NCI-H2171 treated with DMSO at 0.1 percent for 48 hours (cell line): ENCODE results near the gene BTBD7.

Experiments used
- DNase-seq: peaks from one replicate; lab custom pipeline; 2025; lab: John Stamatoyannopoulos, UW

BTBD7 gene

DNA sequence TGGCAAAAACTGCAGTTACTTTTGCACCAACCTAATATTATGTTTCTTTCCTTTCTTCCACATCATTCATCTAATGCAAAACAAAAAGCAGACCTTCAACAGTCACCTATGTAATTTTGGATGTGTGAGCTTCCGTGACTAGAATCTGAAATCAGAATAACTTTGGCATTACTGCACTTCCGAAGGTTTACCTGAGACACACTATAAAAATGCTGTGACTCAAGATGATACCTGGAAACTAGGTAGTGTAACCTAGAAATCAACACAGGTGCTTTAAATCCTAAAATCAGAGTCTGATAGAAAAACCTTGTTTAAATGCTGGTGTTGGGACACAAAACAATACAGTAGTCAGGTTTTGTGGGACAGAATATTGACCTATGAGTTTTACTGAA lies 2.2 kb downstream of the BTBD7 start:
- no peak for DNase-seq

DNA sequence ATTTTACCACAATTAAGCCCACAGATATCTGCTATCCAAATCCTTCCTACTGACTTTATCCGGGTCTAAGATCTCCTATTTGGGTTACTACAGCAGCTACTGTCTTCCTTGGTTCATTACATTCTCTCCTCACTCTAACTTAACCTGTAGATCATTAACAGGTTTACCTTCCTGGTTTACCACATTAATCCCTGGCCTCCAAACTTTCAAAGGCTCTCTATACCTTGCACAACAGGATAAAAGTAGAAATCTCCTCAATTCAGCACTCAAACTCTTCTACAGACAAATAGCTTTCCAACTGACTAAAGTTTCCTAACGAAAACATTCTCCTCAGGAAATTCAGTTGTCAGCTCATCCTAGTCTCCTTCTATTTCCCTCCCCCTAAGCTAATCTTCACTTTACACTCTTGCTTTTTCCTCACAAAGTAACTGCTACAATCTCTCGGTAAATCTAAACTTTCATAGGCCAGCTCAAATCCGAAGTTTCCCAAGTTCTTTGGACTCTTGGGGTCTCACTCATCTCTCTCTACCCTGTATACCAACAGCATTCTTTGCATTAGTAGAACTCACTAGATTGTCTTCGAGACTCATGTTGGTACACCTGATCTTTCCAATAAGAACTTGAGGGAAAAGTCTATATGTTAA lies 2.7 kb downstream of the BTBD7 start:
- no peak for DNase-seq

DNA sequence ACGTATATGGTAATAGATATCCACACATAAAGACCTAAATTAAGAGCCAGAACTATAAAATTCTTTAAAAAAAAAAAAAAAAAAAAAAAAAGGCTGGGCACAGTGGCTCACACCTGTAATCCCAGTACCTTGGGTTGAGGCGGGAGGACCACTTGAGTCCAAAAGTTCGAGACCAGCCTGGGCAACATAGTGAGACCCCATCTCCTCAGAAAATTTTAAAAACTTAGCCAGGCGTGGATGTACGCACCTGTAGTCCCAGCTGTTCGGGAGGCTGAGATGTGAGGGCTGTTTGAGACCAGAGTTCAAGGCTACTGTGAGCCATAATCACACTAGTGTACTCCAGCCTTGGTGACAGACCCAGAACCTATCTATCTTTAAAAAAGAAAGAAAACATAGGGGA lies 4.3 kb downstream of the BTBD7 start:
- no peak for DNase-seq

DNA sequence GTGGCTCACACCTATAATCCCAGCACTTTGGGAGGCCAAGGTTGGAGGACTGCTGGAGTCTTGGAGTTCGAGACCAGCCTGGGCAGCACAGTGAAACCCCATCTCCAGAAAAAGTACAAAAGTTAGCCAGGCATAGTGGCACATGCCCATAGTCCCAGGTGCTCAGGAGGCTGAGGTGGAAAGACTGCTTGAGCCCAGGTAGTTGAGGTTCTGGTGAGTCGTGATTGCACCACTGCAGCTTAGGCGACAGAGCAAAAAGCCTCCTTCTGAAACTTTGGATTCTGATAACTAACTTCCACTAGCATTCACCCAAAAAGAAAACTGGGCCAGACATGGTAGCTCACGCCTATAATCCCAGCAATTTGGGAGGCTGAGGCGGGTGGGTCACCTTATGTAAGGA lies 6.6 kb downstream of the BTBD7 start:
- no peak for DNase-seq

DNA sequence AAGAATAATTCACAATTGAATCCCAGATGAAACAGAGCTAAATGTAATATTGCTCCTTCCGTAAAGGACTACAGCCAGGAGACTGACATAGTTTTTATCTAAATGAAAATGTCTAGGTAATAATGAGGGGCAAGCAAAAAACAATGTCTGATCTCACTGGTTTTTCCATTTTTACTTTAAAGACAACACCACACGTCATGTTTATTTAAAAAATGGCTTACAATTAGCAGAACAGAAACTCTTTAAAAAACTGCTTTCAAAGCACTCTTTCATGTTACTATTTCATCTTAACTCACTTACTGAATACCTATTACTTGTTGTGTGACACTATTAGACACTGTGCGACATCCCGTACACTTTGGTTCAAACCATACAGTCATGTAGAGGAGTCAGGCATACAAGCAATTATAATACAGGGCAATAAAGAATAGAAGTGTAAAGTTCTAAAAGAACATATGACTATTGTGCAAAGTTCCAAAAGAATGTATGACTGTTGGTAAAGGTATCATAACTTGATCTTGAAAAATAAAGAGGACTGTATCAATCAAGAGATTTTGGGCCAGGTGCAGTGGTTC lies 9.1 kb downstream of the BTBD7 start:
- no peak for DNase-seq

DNA sequence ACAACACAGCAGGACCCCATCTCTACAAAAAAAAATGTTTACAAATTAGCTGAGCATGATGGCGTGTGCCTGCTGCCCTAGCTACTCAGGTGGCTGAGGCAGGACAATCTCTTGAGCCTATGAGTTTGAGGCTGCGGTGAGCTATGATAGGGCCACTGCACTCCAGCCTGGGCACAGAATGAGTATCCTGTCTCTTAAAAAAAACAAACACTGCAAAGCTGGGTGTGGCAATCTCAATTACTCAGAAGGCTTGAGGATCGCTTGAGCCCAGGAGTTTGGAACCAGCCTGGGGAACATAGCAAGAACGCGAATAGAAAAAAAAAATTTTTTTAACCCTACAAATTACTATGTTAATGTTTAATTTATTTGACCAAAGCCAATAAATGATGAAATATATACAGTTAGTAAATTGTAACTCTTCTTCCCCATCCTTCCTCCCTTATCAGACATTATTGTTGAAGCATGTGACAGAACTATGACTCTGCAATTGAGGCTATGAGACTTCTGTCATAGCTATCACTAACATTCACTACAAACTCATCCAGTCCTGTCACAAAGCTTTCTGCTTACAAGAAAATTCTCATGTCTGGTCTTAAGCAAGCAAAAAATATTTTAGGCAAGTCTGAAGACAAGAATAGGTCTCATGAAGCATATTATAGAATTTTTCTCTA lies 9.8 kb downstream of the BTBD7 start:
- no peak for DNase-seq

DNA sequence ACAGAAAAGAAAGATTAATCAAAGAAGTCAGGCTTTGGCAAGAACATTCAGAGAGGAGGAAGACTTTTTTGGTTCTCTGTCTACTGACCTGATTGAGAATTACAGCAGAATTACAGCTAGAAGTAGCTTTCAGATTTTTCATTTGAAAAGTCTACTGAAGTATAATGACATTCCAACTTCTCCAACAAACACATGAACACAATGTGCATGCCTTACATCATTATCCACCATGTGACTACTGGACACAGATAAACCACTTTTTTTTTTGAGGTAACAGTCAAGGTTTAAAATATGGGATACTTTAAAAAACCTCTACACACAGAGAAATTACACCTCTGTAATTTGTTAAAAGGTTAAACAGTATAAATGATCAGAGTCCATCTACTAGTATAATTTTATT lies 12.3 kb downstream of the BTBD7 start:
- no peak for DNase-seq

DNA sequence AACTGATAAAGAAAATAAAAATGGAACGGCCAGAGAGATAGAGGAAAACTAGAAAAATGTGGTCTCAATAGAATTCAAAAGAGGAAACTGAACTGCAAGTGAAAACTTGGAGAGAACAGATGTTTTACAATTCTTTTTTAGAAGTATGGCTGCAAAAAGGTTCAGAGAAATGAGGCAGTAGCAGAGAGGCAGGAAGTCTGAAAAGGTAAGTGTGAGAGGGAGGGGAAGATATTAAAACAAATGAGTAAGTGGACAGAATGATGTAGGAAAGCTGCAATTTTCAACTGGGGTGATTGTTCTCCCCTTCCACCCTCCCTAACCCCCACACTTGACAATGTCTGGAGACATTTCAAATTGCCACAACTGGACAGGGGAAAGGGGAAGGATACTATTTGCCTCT lies 12.9 kb downstream of the BTBD7 start:
- DNase-seq, result no peak

DNA sequence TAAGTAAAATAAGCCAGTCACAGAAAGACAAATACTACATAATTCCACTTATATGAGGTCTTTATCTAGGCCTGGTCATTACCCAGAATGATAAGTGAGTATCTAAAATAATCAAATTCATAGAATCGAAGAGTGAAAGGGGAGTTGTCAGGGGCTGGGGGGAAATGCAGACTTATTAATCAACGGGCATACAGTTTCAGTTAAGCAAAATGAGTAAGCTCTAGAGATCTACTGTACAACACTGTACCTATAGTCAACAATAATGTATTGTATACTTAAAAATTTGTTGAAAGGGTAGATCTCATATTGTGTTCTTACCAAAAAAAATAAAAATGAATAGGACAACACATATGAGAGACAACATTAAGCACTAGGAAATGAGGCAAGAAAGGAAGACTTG lies 13.3 kb downstream of the BTBD7 start:
- DNase-seq, result no peak

DNA sequence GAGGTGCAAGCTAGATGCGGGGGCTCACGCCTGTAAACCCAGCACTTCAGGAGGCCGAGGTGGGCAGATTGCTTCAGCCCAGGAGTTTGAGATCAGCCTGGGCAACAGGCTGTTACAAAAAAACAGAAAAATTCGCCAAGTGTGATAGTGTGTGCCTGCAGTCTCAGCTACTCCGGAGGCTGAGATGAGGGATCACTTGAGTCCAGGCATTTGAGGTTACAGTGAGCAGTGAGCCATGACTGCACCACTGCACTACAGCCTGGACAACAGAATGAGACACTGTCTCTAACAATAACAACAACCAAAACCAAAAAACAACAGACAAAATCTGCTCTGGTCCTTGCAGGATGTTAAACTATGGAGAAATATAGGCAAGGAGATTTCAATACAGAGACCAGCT lies 13.9 kb downstream of the BTBD7 start:
- no peak for DNase-seq

DNA sequence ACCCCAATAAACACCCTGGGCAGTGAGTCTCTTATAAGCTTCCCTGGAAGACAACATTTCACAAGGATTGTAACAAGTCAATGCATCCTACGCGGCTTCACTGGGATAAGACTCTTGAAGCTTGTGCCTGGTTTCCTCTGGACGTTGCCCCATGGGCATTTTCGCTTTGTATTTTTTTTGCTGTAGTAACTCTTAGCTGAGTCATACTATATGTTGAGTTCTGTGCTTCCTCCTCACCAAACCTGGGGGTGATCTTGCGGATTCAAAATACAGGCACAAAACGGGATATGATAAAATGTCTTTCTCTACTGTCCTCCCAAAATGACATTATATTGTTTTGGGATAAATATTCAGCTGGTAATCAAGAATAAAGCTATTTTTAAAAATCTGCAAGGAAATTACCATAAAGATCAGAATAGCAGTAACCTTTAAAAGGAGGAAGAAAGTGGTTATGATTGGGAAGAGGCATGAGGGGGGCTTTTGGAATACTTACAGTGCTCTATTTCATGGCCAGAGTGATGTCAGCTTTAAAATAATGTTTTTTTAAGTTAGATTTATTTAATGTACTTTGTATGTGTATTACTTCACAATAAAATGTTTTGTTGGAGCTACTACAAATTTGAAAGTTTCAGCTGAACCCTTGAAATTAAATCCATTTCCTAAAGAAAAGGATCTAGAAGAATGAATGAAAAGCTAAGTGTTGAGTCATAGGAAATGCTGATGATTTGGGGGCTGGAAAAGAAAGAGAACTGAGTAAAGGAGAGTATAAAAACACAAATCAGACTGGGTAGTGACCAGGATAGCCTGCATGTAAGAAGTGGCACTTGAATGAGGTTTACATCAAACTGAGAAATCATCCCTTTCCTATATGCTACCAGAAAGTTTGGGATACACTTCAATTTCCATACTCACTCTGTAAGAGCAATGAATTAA lies 14.7 kb downstream of the BTBD7 start:
- DNase-seq, result no peak

DNA sequence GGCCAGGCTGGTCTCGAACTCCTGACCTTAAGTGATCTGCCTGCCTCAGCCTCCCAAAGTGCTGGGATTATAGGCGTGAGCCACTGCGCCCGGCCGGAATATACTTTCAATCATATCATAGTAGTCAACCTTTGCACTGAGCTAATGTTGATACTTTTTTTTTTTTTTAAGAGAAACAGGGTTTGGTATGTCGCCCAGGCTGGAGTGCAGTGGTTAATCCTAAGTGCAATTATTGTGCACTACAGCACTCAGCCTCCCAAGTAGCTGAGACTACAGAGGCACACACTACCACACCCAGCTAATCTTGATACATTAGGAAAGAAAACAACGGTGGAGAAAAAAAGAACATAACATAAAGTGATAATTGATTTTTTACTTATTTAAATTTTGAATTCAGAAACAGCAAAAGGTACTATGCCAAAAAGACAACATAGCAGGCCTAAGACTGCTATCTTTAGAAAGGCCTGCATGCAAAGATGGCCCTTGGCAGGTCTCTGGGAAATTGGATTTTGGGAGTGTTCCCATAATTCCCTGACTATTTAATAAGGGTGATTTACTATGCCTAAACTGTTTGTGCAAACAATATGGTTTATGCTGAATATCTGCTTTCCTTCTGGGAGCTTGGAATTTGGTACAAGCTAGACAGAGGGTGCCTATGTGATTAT lies 15.5 kb downstream of the BTBD7 start:
- DNase-seq, result no peak

DNA sequence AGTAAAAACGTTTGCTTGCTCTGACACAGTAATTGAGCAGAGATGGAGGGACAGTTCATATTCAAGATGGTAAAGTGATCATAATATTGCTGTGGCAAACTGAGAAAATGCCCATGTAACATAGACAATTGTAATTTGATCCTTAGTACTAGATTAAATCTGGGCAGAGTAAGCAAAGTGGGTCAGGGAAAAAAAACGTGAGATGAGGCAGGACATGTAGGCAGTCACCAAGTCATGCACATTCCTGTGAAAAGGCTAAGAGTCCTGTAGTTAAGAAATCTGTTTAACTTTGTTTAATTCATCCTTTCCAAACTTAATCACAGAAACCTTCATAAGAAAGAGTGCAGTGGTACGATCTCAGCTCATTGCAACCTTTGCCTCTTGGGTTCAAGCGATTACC lies 16.1 kb downstream of the BTBD7 start:
- DNase-seq, result no peak

DNA sequence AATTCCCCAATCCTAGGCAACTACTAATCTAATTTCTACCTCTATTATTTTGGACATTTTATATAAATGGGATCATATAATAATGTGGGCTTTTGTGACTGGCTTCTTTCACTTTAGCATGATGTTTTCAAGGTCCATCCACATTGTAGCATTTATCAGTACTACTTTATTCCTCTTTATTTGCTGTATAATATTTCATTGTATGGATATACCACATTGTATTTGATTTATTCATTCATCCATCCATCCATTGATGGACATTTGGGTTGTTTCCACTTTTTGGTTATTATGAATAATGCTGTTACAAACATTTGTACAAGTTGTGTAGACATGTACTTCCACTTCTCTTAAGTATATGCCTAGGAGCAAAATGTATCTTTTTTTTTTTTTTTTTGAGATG lies 17.3 kb downstream of the BTBD7 start:
- no peak for DNase-seq

DNA sequence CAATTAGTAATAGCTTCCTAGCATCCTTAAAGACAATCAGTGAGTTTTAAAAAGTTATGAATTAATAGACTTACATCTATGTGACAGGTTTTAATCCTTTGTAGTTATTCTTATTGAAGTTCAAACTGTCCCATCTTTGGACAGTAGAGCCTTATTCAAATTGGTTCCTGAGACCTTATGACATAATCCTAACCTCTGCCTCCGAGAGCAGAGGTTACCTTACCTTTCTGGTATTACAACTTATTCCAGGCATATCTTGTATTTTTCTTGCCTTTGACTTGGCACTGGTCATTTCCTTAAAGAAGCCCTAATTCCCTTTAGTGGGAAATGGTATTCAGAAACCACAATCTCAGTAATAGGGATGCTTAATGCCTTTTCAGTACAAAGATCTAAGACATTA lies 21.8 kb downstream of the BTBD7 start:
- no peak for DNase-seq

DNA sequence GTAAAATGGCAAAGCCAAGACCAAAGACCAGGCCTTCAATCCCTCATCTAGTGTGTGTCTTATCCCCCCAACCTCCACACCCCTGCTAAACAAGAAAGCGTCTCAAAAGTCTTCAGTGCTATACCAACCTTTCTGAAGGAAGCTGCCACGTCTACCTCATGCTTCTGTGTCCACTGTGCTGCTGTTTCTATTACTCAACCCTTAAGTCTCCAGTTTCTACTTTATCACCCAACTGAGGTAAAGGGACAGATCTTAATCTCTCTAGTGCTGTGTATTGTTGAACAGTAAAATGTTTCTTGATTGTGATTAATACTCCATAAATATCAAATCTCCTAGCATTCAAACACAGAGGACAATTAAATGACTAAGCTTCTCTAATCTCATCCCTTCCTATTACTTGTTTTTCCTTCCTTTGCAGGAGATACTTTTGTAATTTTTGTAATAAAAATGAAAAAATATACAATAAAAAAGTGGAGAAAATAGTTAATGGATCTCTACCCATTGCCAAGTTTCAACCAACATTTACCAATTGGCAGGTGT lies 23.3 kb downstream of the BTBD7 start:
- no peak for DNase-seq

DNA sequence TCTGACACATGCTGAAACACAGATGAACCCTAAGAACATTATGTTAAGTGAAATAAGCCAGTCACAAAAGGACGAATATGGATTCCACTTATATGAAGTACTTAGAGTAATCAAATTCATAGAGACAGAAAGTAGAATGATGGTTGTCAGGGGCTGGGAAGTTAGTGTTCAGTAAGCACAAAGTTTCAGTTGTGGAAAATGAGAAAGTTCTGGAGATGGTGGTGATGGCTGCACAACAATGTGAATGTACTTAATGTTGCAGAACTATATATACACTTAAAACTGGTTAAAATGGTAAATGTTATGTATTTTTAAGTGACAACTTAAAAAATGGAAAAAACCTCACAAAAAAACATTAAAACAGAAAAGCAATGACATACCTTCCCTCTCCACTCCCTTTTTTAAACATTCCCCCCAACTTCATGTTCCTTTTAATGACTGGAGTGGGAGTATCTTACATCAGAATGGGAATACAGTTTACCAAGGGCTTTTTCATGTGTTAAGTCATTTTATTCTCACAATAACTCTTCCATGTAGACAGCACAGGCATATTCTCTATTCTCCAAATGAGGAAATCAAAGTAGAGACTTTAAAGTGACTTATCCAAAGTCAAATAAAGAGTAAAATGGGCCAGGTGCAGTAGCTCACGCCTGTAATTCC lies 24.0 kb downstream of the BTBD7 start:
- no peak for DNase-seq

DNA sequence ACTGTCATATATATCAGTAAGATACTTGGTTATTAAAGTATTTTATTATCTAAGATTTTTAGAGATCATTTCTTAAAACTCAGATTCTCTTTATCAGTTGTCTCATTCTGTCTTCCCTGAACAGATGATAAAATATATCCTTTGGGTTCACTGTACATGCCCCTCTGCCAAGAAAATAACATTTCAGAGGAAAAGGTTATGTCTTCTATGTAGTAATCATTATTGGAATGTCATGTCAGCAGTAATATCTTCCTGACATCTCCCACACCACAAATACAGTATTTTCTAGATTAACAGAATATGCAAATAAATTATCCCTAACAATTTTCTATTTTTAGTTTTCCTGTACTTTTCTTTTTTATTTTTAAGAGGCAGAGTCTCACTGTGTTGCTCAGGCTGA lies 26.0 kb downstream of the BTBD7 start:
- no peak for DNase-seq

DNA sequence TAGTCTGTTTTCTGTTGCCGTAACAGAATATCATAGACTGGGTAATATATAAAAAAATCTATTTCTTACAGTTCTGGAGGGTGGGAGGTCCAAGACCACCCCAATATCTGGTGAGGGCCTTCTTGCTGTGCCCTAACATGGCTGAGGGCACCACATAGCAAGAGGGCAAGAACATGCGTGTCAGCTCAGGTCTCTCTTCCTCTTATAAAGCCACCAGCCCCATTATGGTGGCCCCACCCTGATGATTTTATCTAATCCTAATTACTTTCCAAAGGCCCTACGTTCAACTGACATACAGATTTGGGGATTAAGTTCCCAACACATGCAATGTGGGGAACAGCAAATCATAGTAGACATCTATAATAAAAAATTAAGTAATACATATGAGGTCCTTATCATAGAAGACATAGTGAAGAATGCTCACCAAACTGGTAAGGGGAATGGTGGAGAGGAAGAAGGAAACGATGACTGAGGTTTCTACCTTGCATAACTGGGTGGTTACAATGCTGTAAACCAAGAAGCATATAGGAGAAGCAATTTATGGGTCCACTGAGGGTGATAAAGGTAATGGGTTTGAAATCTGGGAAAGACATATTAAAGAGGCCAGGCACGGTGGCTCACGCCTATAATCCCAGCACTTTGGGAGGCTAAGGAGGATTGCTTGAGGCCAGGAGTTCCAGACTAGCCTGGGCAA lies 27.0 kb downstream of the BTBD7 start:
- no peak for DNase-seq

DNA sequence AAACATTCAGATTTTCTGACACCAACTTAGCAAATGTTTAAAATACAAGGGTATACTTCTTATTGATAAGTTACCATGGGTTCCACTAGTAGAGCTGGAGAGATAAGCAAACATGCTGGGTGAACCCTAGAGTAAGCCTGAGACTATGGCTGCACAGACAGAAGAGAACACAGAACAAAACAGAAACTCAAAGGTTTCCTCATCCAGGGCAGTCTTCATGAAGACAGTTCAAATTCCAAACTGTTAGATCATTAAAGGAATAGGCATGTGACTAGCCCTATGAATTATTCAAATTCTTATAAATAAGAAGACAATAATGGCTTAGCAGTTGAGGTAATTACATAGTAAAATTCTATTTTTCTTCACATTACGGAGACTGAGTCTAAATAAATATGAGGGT lies 28.1 kb downstream of the BTBD7 start:
- DNase-seq, result no peak

DNA sequence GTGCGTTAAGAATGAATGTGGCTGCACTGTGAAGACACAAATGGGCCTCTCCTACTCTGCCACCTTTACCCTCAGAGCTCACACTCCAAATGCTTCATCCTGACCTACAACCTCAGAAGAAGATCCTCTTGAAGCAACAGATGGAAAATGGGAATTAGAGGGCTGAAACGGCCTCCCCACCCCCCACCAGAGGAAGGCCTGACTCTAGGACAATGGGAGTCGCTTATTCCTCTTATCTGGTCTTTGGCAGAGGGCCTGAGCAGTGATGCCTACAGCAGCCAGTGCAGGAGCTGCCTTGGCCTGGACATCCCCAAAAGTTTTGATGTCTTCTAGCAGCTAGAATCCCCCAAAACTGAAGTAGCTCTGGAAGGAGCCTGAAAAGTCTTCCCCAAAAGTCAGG lies 29.2 kb downstream of the BTBD7 start:
- DNase-seq, result no peak
